HL-60 (cell line): ENCODE data around the gene CHD9.

Source experiments
- DNase-seq, 2 experiments: peaks; one replicate each; pipeline ENCODE4 v3.0.0-alpha.2; 2010 to 2020; ENCODE audit warnings: low read depth in 1 of 2, low spot score in 1 of 2
- H3K27ac ChIP-seq: fragments of 250-450 bp; sonication (Bioruptor Pico); replicated peaks from 2 replicates; pipeline ENCODE4 v1.5.1; 2020; ENCODE audit warnings: mild to moderate bottlenecking, moderate library complexity
- H3K27me3 ChIP-seq: fragments of 250-450 bp; sonication (Bioruptor Pico); 2 replicates; pipeline ENCODE4 v1.5.1; 2021; ENCODE audit warnings: mild to moderate bottlenecking, moderate library complexity; ENCODE audit not compliant: insufficient read depth, poor library complexity, severe bottlenecking
- H3K4me3 ChIP-seq: replicated peaks from 2 replicates; pipeline ENCODE4 v1.5.1; 2011; ENCODE audit warnings: mild to moderate bottlenecking, control low read depth, low read length; ENCODE audit not compliant: insufficient read depth
- GABPA ChIP-seq: IDR thresholded peaks from 2 replicates; pipeline ENCODE4 v1.6.1; 2012; ENCODE audit warnings: low read depth
- POLR2AphosphoS5 ChIP-seq: IDR thresholded peaks from 2 replicates; pipeline ENCODE4 v1.6.1; 2012; ENCODE audit warnings: low read depth
- REST ChIP-seq: IDR thresholded peaks from 2 replicates; pipeline ENCODE4 v1.6.1; 2012; ENCODE audit warnings: low read depth; ENCODE audit not compliant: insufficient replicate concordance
- SPI1 ChIP-seq: IDR thresholded peaks from 2 replicates; pipeline ENCODE4 v1.6.1; 2012; ENCODE audit warnings: low read depth, mild to moderate bottlenecking, borderline replicate concordance
- TF ChIP-seq, protein P1 (sequence below): IDR thresholded peaks from one replicate; pipeline ENCODE4 v1.5.1; 2011; ENCODE audit warnings: low read length, control low read depth, inconsistent platforms; ENCODE audit not compliant: insufficient read depth

CHD9 gene

DNA sequence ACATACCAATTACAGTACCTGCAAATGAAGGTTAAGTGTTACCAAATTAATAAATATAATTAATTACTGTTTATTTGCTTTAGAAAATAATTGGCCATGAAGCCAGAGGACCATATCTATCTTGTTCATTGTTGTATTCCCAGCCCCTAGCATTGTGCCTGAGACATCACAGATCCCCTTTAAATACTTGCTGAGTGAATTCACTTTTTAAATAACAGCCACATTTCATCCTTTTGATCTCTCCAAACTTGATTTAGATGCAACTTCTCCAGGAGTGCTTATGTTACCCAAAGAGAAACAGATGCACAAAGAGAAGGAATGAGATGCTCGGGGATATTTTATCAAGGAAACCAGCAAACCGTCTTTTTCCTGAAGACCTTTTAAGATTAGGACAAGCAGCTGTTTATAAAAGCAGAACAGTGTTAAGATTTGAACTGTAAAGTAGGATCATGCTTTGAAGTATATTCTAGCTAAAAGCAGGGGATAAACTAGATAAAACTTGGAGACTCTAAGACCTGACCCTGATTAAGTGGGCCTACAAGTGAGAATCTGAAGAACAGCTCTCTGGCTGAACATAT lies 66.3 kb downstream of the CHD9 start:
- H3K27ac ChIP-seq = no peak overlapping the region

DNA sequence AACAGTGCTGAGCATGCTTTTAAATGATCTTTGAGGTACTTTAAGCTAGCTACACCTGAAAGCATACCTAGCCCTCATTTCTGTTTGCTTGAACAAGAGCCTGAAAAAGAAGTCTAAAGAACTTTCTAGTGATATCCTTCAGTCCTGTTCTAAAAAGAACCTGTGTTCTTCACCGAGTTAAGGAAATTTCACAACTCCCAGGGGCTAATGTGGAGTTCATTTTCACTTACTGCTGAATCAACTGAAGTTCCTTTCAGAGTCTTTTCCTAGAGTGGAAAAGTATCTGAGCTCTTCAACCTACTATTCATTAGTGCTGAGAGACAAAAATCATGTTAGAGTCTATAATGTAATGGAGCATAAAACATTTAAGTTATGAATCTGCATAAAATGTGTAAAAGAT lies 66.9 kb downstream of the CHD9 start:
- no peak overlapping the region for H3K27ac ChIP-seq
- TF ChIP-seq GABPA = no peak
- TF ChIP-seq, protein P1, sequence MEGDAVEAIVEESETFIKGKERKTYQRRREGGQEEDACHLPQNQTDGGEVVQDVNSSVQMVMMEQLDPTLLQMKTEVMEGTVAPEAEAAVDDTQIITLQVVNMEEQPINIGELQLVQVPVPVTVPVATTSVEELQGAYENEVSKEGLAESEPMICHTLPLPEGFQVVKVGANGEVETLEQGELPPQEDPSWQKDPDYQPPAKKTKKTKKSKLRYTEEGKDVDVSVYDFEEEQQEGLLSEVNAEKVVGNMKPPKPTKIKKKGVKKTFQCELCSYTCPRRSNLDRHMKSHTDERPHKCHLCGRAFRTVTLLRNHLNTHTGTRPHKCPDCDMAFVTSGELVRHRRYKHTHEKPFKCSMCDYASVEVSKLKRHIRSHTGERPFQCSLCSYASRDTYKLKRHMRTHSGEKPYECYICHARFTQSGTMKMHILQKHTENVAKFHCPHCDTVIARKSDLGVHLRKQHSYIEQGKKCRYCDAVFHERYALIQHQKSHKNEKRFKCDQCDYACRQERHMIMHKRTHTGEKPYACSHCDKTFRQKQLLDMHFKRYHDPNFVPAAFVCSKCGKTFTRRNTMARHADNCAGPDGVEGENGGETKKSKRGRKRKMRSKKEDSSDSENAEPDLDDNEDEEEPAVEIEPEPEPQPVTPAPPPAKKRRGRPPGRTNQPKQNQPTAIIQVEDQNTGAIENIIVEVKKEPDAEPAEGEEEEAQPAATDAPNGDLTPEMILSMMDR = no peak
- no peak for TF ChIP-seq REST
- no peak for TF ChIP-seq SPI1
- no peak for TF ChIP-seq POLR2AphosphoS5

More for the DNA sequence above, 66.3 kb downstream of the CHD9 start:
- no peak for DNase-seq
- TF ChIP-seq, protein P1 = no peak
- TF ChIP-seq GABPA (no peak), SPI1 (no peak), REST (no peak), POLR2AphosphoS5 (no peak)
- no peaks in the 10 kb centered on the region for H3K27me3 ChIP-seq
- H3K4me3 ChIP-seq = no peak overlapping the region

DNA sequence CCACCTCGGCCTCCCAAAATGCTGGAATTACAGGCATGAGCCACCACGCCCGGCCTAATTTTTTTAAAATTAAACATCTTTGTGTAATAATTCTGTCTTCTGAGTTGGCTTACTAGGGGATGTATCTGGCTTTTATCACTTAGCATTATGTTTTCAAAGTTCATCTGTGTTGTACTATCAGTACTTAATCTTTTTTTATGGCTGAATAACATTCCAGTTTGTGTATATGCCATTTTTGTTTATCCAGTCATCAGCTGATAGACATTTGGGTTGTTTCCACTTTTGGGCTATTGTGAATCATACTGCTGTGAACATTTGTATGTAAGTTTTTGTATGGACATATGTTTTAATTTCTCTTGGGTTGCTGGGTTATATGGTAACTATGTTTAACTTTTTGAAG lies 69.0 kb downstream of the CHD9 start:
- Histone ChIP-seq H3K27me3 (no peaks in the 10 kb centered on the region), H3K27ac (no peak overlapping the region), H3K4me3 (no peak overlapping the region)
- TF ChIP-seq SPI1 (no peak), REST (no peak), GABPA (no peak), POLR2AphosphoS5 (no peak)
- TF ChIP-seq, protein P1 = no peak
- no peak for DNase-seq

More for the DNA sequence above, 66.9 kb downstream of the CHD9 start:
- DNase-seq = no peak
- H3K4me3 ChIP-seq = no peak overlapping the region
- H3K27me3 ChIP-seq = no peaks in the 10 kb centered on the region
